ENCODE data around the gene RIIAD1. TPM values are rescaled to one million over a fixed set of nuclear protein-coding genes. Genes with fewer than 3 reads are reported as not detected.
A peak's percentile ranks its signal among the peaks of the same experiment; 100 is the strongest.
"Not testable (repeated sequence)": the region's sequence is repeated elsewhere in the genome, so short reads cannot be mapped to it uniquely, and the experiment has no call there.

The RIIAD1 gene
- total RNA-seq, 1 donor from 2014 or later: 1.1 TPM

GRCh38 chr1:151728151-151729054 lies 7.1 kb downstream of the RIIAD1 start:
- ATAC-seq: peak; percentile 66

GRCh38 chr1:151729157-151729965 lies 8.0 kb downstream of the RIIAD1 start:
- DNase-seq (ENCODE audit: low spot score): no peak
- intact Hi-C loops (cut with DNase I): no loop called here

More at GRCh38 chr1:151728151-151729054, 7.1 kb downstream of the RIIAD1 start:
- no peak for DNase-seq (ENCODE audit: low spot score)
- intact Hi-C loops (cut with DNase I): no loop called here

GRCh38 chr1:151729966-151730291 lies 8.6 kb downstream of the RIIAD1 start:
- intact Hi-C loops (cut with DNase I): loop anchor here (10.0 kb wide), 2 partner anchors 135 to 205 kb away; no protein-coding TSS in a partner anchor
- no peak for ATAC-seq
- no peak for DNase-seq (ENCODE audit: low spot score)

More at GRCh38 chr1:151729157-151729965, 8.0 kb downstream of the RIIAD1 start:
- no peak for ATAC-seq

GRCh38 chr1:151733126-151733525 lies 11.8 kb downstream of the RIIAD1 start:
- DNase-seq (ENCODE audit: low spot score) (no peak), ATAC-seq (no peak)
- intact Hi-C loops (cut with DNase I): loop anchor here (10.0 kb wide), 2 partner anchors 138 to 208 kb away; no protein-coding TSS in a partner anchor

- not testable (repeated sequence) for ATAC-seq; DNase-seq (ENCODE audit: low spot score)
- intact Hi-C loops (cut with DNase I): loop anchor here (10.0 kb wide), 2 partner anchors 139 to 209 kb away; no protein-coding TSS in a partner anchor
Measured at GRCh38 chr1:151733995-151734394, 12.7 kb downstream of the RIIAD1 start.

- intact Hi-C loops (cut with DNase I): loop anchor here (10.0 kb wide), 2 partner anchors 142 to 212 kb away; no protein-coding TSS in a partner anchor
- DNase-seq (ENCODE audit: low spot score) (no peak), ATAC-seq (no peak)
Measured at GRCh38 chr1:151737026-151737425, 15.7 kb downstream of the RIIAD1 start.

- intact Hi-C loops (cut with DNase I): loop anchor here (10.0 kb wide), 2 partner anchors 143 to 213 kb away; no protein-coding TSS in a partner anchor
- no peak for ATAC-seq
- no peak for DNase-seq (ENCODE audit: low spot score)
Measured at GRCh38 chr1:151737479-151737878, 16.2 kb downstream of the RIIAD1 start.

GRCh38 chr1:151739590-151740355 lies 18.5 kb downstream of the RIIAD1 start:
- ATAC-seq (no peak), DNase-seq (ENCODE audit: low spot score) (no peak)
- intact Hi-C loops (cut with DNase I): loop anchor here (10.0 kb wide), 2 partner anchors 145 to 215 kb away; no protein-coding TSS in a partner anchor

- ATAC-seq (no peak), DNase-seq (ENCODE audit: low spot score) (no peak)
- intact Hi-C loops (cut with DNase I): no loop called here
Measured at GRCh38 chr1:151741516-151741915, 20.2 kb downstream of the RIIAD1 start.

GRCh38 chr1:151756291-151756690 lies 35.0 kb downstream of the RIIAD1 start:
- intact Hi-C loops (cut with DNase I): no loop called here
- no peak for DNase-seq (ENCODE audit: low spot score)

GRCh38 chr1:151759241-151759640 lies 37.9 kb downstream of the RIIAD1 start:
- ATAC-seq (no peak), DNase-seq (ENCODE audit: low spot score) (no peak)
- intact Hi-C loops (cut with DNase I): no loop called here

More at GRCh38 chr1:151756291-151756690, 35.0 kb downstream of the RIIAD1 start:
- no peak for ATAC-seq

- ATAC-seq: no peak
- no peak for DNase-seq (ENCODE audit: low spot score)
- intact Hi-C loops (cut with DNase I): no loop called here
Measured at GRCh38 chr1:151760597-151761385, 39.5 kb downstream of the RIIAD1 start.

- ATAC-seq (peak; percentile 98), DNase-seq (ENCODE audit: low spot score) (peak; percentile 85)
- intact Hi-C loops (cut with DNase I): no loop called here
Measured at GRCh38 chr1:151762941-151763921, 41.9 kb downstream of the RIIAD1 start, which contains the start of gene MRPL9. MRPL9 (minus strand) TSS chr1:151763496; CDS start chr1:151763479, 17 bp downstream.

GRCh38 chr1:151763990-151764389 lies 42.7 kb downstream of the RIIAD1 start:
- DNase-seq (ENCODE audit: low spot score) (no peak), ATAC-seq (no peak)
- intact Hi-C loops (cut with DNase I): no loop called here

- ATAC-seq; DNase-seq (ENCODE audit: low spot score); intact Hi-C loops (cut with DNase I): not testable (repeated sequence)
Measured at GRCh38 chr1:151768351-151769066, 47.2 kb downstream of the RIIAD1 start.

- ATAC-seq; intact Hi-C loops (cut with DNase I); DNase-seq (ENCODE audit: low spot score): not testable (repeated sequence)
Measured at GRCh38 chr1:151769270-151769669, 47.9 kb downstream of the RIIAD1 start.
